ENCODE results near the gene FNBP1L.

DNA sequence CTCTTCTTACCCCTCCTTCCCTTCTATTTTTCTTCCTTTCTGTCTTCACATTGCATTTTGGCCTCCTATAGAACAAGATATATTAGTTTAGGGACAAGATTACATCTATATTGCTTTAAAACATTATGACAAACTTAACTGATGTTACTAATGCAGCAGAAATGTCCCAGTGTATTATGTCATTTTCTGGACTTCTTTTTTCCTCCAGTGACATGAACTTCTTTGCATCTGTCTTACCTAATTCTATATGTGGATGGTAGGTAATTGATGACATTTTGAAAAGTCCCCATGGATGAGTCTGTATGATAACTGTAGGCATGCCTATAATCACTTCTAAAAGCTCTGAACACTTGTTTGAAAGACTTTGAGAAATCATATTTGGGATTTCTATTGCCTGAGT lies 89.5 kb downstream of the FNBP1L start:
- TF ChIP-seq, protein P1, sequence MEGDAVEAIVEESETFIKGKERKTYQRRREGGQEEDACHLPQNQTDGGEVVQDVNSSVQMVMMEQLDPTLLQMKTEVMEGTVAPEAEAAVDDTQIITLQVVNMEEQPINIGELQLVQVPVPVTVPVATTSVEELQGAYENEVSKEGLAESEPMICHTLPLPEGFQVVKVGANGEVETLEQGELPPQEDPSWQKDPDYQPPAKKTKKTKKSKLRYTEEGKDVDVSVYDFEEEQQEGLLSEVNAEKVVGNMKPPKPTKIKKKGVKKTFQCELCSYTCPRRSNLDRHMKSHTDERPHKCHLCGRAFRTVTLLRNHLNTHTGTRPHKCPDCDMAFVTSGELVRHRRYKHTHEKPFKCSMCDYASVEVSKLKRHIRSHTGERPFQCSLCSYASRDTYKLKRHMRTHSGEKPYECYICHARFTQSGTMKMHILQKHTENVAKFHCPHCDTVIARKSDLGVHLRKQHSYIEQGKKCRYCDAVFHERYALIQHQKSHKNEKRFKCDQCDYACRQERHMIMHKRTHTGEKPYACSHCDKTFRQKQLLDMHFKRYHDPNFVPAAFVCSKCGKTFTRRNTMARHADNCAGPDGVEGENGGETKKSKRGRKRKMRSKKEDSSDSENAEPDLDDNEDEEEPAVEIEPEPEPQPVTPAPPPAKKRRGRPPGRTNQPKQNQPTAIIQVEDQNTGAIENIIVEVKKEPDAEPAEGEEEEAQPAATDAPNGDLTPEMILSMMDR (IDR thresholded peaks at IDR 0.05) = no peak
- no peak for TF ChIP-seq POLR2A (IDR thresholded peaks at IDR 0.05)

Data from testis (tissue), 2 donors.